HL-60 (cell line): ENCODE results near the gene ANKRD31.

ENCODE experiments used
- TF ChIP-seq, protein P1 (sequence below): IDR thresholded peaks from 2 replicates; pipeline ENCODE4 v1.6.1; 2012; ENCODE audit warnings: low read depth; ENCODE audit not compliant: insufficient replicate concordance
- TF ChIP-seq, protein P2 (sequence below): IDR thresholded peaks from one replicate; pipeline ENCODE4 v1.5.1; 2011; ENCODE audit warnings: low read length, control low read depth, inconsistent platforms; ENCODE audit not compliant: insufficient read depth

DNA sequence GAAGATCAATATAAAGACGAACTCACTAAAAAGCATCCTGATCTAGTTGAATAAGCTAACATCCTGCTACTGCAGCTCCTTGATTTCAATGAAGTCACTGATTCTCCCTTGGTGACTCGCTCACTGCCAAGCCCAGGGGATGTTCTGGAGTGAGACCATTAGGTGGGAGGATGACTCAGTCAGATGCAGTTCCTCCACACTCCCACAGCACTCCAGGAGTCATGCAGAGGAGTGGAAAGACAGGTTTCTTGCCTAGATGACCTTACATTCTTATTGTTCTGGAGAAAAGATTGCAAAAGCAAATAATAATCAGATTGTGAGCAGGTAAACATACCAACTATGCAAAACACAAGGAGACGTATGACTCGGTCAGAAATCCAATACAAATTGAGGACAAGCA lies 199.6 kb downstream of the ANKRD31 start:
- TF ChIP-seq, protein P1, sequence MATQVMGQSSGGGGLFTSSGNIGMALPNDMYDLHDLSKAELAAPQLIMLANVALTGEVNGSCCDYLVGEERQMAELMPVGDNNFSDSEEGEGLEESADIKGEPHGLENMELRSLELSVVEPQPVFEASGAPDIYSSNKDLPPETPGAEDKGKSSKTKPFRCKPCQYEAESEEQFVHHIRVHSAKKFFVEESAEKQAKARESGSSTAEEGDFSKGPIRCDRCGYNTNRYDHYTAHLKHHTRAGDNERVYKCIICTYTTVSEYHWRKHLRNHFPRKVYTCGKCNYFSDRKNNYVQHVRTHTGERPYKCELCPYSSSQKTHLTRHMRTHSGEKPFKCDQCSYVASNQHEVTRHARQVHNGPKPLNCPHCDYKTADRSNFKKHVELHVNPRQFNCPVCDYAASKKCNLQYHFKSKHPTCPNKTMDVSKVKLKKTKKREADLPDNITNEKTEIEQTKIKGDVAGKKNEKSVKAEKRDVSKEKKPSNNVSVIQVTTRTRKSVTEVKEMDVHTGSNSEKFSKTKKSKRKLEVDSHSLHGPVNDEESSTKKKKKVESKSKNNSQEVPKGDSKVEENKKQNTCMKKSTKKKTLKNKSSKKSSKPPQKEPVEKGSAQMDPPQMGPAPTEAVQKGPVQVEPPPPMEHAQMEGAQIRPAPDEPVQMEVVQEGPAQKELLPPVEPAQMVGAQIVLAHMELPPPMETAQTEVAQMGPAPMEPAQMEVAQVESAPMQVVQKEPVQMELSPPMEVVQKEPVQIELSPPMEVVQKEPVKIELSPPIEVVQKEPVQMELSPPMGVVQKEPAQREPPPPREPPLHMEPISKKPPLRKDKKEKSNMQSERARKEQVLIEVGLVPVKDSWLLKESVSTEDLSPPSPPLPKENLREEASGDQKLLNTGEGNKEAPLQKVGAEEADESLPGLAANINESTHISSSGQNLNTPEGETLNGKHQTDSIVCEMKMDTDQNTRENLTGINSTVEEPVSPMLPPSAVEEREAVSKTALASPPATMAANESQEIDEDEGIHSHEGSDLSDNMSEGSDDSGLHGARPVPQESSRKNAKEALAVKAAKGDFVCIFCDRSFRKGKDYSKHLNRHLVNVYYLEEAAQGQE, result no peak
- TF ChIP-seq, protein P2, sequence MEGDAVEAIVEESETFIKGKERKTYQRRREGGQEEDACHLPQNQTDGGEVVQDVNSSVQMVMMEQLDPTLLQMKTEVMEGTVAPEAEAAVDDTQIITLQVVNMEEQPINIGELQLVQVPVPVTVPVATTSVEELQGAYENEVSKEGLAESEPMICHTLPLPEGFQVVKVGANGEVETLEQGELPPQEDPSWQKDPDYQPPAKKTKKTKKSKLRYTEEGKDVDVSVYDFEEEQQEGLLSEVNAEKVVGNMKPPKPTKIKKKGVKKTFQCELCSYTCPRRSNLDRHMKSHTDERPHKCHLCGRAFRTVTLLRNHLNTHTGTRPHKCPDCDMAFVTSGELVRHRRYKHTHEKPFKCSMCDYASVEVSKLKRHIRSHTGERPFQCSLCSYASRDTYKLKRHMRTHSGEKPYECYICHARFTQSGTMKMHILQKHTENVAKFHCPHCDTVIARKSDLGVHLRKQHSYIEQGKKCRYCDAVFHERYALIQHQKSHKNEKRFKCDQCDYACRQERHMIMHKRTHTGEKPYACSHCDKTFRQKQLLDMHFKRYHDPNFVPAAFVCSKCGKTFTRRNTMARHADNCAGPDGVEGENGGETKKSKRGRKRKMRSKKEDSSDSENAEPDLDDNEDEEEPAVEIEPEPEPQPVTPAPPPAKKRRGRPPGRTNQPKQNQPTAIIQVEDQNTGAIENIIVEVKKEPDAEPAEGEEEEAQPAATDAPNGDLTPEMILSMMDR, result no peak
